Right hindlimb (tissue), 1 donor: Measurements from ENCODE around the gene FBXW7.

Experiments
- DNase-seq: peaks from one replicate; pipeline ENCODE4 v3.0.0-alpha.2; 2018

Gene FBXW7

GRCh38 chr4:152540941-152541340 lies 5.0 kb upstream of the FBXW7 start:
- no peak for DNase-seq

GRCh38 chr4:152540293-152540674 lies 4.4 kb upstream of the FBXW7 start:
- no peak for DNase-seq

- no peak for DNase-seq
Measured at GRCh38 chr4:152539556-152540292, 3.8 kb upstream of the FBXW7 start.

- no peak for DNase-seq
Measured at GRCh38 chr4:152537881-152538280, 2.0 kb upstream of the FBXW7 start.

GRCh38 chr4:152536545-152537182 lies 772 bp upstream of the FBXW7 start:
- DNase-seq = peak; percentile 30

- DNase-seq = peak; percentile 21
Measured at GRCh38 chr4:152535360-152535902, 461 bp downstream of the FBXW7 start.

- DNase-seq = peak; percentile 51
Measured at GRCh38 chr4:152534541-152535359, 1.1 kb downstream of the FBXW7 start.

- no peak for DNase-seq
Measured at GRCh38 chr4:152531479-152531878, 4.4 kb downstream of the FBXW7 start.

- DNase-seq = no peak
Measured at GRCh38 chr4:152530600-152530999, 5.3 kb downstream of the FBXW7 start.

GRCh38 chr4:152529880-152530279 lies 6.0 kb downstream of the FBXW7 start:
- DNase-seq = no peak

- DNase-seq = no peak
Measured at GRCh38 chr4:152528060-152528459, 7.8 kb downstream of the FBXW7 start.

- no peak for DNase-seq
Measured at GRCh38 chr4:152525878-152526277, 10.0 kb downstream of the FBXW7 start.

- no peak for DNase-seq
Measured at GRCh38 chr4:152524427-152524826, 11.5 kb downstream of the FBXW7 start.

- no peak for DNase-seq
Measured at GRCh38 chr4:152523731-152524130, 12.2 kb downstream of the FBXW7 start.

- no peak for DNase-seq
Measured at GRCh38 chr4:152522754-152523153, 13.1 kb downstream of the FBXW7 start.

GRCh38 chr4:152522245-152522644 lies 13.6 kb downstream of the FBXW7 start:
- no peak for DNase-seq

GRCh38 chr4:152516156-152516555 lies 19.7 kb downstream of the FBXW7 start:
- no peak for DNase-seq

- DNase-seq = no peak
Measured at GRCh38 chr4:152515678-152516077, 20.2 kb downstream of the FBXW7 start.

- DNase-seq = no peak
Measured at GRCh38 chr4:152514356-152514755, 21.5 kb downstream of the FBXW7 start.

- DNase-seq = no peak
Measured at GRCh38 chr4:152513078-152513477, 22.8 kb downstream of the FBXW7 start.

GRCh38 chr4:152512483-152512882 lies 23.4 kb downstream of the FBXW7 start:
- no peak for DNase-seq

GRCh38 chr4:152510349-152511147 lies 25.3 kb downstream of the FBXW7 start:
- no peak for DNase-seq
